ENCODE results near the gene ADAM17. TPM values are rescaled to one million over a fixed set of nuclear protein-coding genes. Genes with fewer than 3 reads are reported as not detected.
"Not testable (repeated sequence)": the region's sequence is repeated elsewhere in the genome, so short reads cannot be mapped to it uniquely, and the experiment has no call there.

Gene ADAM17
- total RNA-seq, 1 donor from 2014 or later, result 51.7 TPM

- DNase-seq (ENCODE audit: low spot score), result no peak
Observed at GRCh38 chr2:9524291-9524690, 31.3 kb downstream of the ADAM17 start.

- DNase-seq (ENCODE audit: low spot score), result no peak
Observed at GRCh38 chr2:9519250-9519649, 36.4 kb downstream of the ADAM17 start.

DNA sequence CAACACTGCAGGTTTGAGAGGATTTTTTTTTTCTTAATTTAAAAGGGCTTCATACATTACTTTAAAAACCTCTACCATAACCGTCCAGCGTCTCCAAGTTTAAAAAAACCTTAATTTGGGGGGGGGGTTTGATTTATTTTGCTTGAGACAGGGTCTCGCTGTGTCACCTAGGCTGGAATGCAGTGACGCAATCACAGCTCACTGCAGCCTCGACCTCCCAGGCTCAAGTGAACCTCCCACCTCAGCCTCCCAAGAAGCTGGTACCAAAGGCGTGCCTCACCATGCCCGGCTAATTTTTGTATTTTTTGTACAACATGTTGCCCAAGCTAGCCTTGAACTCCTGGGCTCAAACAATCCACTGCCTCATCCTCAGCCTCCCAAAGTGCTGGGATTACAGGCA is 36.9 kb downstream of the ADAM17 start:
- DNase-seq (ENCODE audit: low spot score), result no peak

DNA sequence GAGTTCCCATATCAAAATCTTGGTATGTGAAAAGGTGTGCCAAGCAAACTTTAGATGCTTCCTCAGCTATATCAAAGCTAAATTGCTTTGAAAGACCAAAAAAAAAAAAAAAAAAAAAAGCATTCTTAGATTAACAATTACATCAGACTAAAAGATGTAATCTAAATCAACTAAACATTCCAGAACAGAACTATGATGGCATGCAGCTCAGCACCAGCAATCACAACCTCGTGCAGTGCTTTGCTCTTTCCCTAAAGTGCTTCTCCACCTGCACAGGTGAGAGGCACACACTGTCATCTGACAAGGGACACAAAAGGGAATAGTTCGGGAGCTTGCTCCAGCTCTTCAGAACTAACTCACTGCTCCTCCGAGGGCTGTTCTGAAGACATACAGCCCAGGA is 37.5 kb downstream of the ADAM17 start:
- DNase-seq (ENCODE audit: low spot score), result no peak

GRCh38 chr2:9517118-9517782 is 38.4 kb downstream of the ADAM17 start:
- DNase-seq (ENCODE audit: low spot score), result no peak

- DNase-seq (ENCODE audit: low spot score), result not testable (repeated sequence)
Observed at GRCh38 chr2:9513946-9514345, 41.7 kb downstream of the ADAM17 start.

GRCh38 chr2:9508931-9509330 is 46.7 kb downstream of the ADAM17 start:
- DNase-seq (ENCODE audit: low spot score), result no peak

- DNase-seq (ENCODE audit: low spot score), result no peak
Observed at GRCh38 chr2:9498210-9498609, 57.4 kb downstream of the ADAM17 start.

DNA sequence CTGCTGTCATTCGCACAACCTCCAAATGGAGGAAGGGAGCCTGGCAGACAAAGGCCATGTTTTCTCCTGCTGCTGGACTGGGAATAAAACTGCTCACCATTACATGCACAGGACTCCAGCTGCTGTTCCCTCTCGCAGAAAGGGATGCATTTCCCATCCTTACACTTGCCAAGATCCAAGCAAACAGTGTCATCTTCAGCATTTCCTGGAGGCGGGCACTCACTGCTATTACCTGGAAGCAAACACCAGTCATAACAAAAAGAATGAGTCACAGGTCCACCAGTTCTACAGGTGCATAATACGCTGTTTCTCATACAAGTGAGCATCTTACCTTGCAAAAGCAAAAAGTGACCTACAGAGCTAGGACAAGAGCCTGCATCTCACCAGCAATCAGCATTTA is 58.6 kb downstream of the ADAM17 start:
- DNase-seq (ENCODE audit: low spot score), result no peak

DNA sequence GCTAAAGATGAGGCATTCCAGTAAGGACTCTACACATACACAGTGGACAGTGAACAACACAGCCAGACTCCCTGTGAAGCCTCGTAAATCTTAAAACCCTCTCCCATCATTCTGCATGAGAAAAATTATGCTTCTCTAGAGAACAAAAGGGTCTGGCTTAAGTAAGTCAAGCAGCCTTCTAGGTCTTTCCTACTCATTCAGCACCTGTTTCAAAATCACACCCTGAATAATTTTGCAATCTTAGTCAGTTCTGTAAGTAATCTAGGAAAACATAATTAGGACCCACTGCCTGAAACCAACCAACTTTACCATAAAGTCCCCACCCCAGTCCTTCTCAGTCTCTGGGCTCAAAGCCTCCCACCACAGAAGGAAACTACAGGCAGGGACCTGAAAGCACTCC is 61.5 kb downstream of the ADAM17 start:
- no peak for DNase-seq (ENCODE audit: low spot score)

DNA sequence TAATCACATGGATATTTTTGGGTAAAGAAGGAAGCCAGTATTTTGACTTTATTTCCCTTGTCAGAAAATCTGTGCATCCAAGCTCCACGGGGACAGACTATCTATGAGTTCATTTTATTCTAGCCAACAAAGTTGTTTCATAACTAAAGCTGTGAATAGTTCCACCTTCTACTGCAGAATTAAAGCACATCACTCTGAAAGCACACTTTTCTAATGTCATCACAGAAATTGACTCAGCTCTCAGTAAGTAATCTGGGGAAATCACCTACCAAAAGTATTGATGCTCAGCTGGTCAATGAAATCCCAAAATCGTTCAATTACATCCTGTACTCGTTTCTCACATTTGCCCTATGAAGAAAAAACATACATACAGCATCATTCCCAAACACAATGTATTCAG is 62.2 kb downstream of the ADAM17 start:
- DNase-seq (ENCODE audit: low spot score), result no peak

DNA sequence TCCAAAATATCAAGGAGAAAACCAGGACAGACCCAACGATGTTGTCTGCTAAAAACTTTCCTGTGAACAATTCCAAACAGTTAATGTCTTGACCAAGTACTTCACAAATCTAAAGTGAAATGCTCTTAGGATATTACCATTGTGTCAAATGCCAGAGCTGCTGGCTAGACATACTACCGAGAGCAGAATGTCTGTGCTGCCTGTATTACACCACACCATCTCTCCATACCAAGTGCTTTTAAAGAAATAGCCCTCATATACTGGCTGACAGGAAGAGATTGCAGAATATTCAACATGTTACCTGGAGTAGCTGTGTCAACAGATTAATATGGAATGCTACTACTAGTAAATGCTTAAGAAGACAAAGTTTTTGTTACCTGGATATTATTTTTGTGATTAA is 62.7 kb downstream of the ADAM17 start:
- no peak for DNase-seq (ENCODE audit: low spot score)

GRCh38 chr2:9490789-9491188 is 64.8 kb downstream of the ADAM17 start:
- DNase-seq (ENCODE audit: low spot score), result no peak

- DNase-seq (ENCODE audit: low spot score), result no peak
Observed at GRCh38 chr2:9488583-9489547, 66.8 kb downstream of the ADAM17 start.

DNA sequence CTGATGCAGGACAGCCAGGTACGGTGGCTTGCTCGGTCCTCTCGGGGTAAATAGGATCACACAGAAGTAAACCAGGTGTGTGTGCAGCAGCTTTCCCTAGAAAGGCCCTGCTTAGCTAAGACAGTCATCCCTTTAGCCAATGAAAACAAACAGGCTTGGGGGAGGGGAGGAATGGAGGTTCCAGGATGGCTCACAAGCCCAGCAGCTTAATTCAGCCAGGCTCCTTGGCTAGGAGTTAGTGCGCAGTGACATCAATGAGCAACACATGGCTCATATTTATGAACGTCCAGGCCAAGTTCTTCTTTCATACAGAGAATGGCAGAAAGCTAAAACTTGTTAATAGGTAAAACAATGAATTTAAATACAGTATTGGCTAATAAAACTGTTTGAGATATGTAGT is 71.1 kb downstream of the ADAM17 start:
- no peak for DNase-seq (ENCODE audit: low spot score)

DNA sequence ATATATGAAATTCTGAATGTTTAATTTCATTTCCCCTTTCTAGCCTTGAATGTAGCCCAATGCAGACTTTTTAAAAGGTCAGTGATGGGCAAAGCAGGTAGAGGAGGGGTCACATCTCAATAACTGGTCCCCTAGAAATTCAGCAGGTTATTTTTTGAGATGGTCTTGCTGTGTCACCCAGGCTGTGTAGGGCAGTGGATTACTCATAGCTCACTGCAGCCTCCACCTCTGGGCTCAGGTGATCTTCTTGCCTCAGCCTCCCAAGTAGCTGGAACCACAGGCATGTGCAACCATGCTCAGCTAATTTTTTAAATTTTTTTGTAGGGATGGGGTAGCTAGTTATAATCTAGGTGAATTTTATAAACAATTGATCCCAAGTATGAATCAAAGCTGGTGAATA is 72.5 kb downstream of the ADAM17 start:
- DNase-seq (ENCODE audit: low spot score), result no peak

- DNase-seq (ENCODE audit: low spot score), result no peak
Observed at GRCh38 chr2:9480157-9480556, 75.5 kb downstream of the ADAM17 start.

- no peak for DNase-seq (ENCODE audit: low spot score)
Observed at GRCh38 chr2:9478526-9478925, 77.1 kb downstream of the ADAM17 start.

DNA sequence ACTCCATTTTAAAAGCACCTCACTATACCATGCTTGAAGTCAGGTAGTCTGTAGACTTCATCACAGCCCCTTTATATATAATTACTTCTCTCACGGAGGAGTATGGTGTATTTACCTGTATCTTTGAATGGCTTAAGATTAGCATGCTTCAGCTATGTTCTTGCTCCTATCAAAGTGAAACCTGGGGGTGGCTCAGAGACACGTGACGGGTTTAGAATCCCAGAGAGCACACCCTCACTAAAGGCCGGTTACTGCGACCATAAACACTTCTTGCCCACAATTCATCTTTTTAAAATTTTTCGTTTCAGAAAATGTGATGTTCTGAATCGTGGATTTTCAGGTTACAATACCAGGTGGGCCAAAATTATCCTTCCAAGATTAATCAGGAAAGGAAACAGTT is 77.7 kb downstream of the ADAM17 start:
- no peak for DNase-seq (ENCODE audit: low spot score)

DNA sequence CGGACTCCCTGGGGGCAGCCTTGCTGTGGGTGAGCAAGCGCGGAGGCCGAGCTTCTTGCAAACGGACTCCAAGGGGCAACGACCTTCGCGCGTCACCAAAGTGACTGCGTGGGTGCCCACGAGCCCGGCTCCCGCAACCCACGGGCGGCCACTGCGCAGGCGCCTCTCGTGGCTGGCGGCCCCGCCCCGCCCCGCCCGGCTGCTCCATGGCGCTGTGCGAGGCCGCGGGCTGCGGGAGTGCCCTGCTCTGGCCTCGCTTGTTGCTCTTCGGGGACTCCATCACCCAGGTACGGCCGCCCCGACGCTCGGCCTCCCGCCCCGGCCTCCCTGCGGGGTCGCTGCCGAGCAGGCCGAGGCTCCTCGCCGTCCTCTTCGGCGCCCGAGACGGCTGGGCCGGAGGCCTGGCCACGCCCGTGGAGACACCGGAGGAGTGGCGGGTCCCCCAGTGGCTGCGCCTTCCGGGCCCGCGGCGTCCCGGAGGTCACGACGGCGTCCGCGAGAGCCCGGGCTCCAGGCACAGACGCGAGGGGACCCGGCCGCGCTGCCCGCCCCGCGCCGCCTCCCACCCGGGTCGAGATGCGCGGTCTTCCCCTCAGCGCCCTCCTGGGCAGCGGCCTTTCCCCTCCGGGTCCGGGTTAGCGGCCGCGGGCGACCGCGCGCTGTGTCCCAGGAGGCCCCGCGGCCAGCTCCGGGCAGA is 81.1 kb downstream of the ADAM17 start, which contains the start of gene IAH1:
Gene IAH1, plus strand, starts transcription at position 191 of the 697 bp plus-strand sequence. Its CDS starts 16 bp downstream, at position 207.
- DNase-seq (ENCODE audit: low spot score), result peak; percentile 91

DNA sequence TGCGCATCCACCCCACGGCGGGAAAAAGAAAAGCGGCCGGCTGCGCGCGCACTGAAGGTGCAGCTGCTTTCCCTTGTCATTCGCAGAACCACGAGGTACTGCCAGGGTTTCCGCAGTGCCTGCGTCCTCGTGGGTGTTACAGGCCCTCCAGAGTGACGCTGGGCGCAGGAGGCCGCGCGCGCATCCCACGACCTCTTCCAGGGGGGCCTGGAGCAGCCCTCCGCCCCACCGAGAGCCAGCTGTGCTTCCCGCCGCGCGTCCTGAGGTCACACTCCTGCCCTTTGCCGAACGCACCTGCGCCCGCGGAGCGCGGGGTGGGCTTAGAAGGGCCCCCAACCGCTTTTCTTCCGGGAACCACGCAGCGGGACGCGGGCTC is 81.7 kb downstream of the ADAM17 start:
- DNase-seq (ENCODE audit: low spot score), result no peak
